Lower leg skin (tissue), 3 donors: Measurements from ENCODE around the gene OGA.

Source experiments
- POLR2A ChIP-seq, 2 donors: fragments of 450-650 bp; IDR thresholded peaks; one replicate each; pipeline ENCODE4 v1.6.1; 2016 to 2017; ENCODE audit warnings: antibody characterized with exemption in 2 of 2, mild to moderate bottlenecking in 1 of 2, moderate library complexity in 1 of 2
- TF ChIP-seq, protein P1 (sequence below), 3 donors: fragments of 450-650 bp; IDR thresholded peaks; one replicate each; pipeline ENCODE4 v1.5.1; 2016; ENCODE audit warnings: antibody characterized with exemption in 3 of 3, mild to moderate bottlenecking in 3 of 3, moderate library complexity in 2 of 3

DNA sequence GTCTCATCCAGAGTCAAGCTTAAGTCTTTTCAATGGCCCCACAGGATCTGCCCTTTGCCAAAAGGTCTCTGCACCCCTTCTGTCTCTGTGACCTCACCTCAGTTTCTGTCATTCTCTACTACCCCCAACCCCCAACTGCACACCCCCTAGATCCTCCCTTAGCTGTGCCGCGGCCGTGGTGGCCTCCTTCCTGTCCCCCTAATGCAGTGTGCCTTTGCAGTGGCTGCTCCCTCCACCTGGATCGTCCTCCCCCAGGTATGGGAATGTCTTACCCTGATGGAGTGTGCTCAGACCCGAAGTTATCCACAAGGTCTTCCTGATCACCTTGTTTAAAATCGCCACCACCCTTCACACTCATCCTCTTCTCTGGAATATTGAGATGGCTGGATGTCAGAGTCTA lies 51.9 kb downstream of the OGA start:
- TF ChIP-seq, protein P1, sequence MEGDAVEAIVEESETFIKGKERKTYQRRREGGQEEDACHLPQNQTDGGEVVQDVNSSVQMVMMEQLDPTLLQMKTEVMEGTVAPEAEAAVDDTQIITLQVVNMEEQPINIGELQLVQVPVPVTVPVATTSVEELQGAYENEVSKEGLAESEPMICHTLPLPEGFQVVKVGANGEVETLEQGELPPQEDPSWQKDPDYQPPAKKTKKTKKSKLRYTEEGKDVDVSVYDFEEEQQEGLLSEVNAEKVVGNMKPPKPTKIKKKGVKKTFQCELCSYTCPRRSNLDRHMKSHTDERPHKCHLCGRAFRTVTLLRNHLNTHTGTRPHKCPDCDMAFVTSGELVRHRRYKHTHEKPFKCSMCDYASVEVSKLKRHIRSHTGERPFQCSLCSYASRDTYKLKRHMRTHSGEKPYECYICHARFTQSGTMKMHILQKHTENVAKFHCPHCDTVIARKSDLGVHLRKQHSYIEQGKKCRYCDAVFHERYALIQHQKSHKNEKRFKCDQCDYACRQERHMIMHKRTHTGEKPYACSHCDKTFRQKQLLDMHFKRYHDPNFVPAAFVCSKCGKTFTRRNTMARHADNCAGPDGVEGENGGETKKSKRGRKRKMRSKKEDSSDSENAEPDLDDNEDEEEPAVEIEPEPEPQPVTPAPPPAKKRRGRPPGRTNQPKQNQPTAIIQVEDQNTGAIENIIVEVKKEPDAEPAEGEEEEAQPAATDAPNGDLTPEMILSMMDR (IDR thresholded peaks at IDR 0.05): no peak
- no peak for TF ChIP-seq POLR2A (IDR thresholded peaks at IDR 0.05)
